ENCODE results near the gene GPHN.

DNA sequence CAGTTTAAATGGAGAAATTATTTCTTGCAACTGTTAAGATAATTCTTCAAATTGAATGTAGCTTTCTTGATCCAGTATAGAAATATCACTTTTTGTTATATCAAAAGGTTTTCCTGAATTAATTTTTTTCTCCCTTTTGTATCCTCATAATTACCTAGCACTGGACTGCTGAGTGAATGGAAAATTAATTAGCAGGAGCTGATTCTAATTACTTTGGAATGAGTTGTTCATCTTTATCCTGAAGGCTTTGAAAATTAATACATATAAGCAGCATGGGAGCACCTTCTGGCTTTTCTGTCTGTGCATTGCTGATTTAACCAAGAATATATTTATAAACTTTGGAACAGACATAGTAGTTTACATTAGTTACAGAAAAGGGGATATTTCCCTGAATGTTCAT, 373.6 kb downstream of the GPHN start:
- no peak for TF ChIP-seq POLR2A (IDR thresholded peaks at IDR 0.05)
- TF ChIP-seq, protein P1, sequence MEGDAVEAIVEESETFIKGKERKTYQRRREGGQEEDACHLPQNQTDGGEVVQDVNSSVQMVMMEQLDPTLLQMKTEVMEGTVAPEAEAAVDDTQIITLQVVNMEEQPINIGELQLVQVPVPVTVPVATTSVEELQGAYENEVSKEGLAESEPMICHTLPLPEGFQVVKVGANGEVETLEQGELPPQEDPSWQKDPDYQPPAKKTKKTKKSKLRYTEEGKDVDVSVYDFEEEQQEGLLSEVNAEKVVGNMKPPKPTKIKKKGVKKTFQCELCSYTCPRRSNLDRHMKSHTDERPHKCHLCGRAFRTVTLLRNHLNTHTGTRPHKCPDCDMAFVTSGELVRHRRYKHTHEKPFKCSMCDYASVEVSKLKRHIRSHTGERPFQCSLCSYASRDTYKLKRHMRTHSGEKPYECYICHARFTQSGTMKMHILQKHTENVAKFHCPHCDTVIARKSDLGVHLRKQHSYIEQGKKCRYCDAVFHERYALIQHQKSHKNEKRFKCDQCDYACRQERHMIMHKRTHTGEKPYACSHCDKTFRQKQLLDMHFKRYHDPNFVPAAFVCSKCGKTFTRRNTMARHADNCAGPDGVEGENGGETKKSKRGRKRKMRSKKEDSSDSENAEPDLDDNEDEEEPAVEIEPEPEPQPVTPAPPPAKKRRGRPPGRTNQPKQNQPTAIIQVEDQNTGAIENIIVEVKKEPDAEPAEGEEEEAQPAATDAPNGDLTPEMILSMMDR (IDR thresholded peaks at IDR 0.05), result no peak
- no peak for TF ChIP-seq POLR2AphosphoS5 (IDR thresholded peaks at IDR 0.05)
